ENCODE measurements around the gene MEIOSIN.

The MEIOSIN gene

DNA sequence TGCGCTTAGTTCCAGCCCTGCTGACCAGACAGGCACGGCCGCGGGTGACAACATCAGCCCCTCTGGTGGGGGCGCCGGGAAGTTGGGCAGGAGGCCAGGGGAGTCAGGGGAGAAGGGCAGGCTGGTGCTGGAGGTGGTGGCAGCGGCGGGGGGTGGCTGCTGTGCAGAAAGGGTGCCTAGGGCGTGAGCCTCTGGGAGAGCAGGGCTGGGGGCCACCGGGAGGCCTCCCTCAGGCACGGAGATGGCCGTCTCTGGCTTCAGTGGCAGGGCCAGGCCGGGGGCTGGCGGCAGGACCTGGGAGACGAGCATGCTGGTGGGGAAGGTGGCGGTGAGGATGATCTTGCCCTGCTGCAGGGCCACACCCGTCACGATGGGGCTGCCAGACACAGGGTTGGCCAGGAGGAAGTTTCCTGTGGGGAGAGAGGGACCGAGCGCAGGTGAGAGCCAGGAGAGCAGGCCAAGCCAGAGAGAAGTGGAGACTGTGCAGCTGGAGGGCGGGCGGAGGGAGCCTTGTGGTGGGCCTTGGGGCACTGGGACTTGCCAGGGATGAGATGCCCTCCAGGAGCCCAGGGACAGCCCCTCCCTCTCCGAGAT lies 32.6 kb downstream of the MEIOSIN start:
- no peak for DNase-seq (ENCODE audit: low read depth in 2 of 2)

DNA sequence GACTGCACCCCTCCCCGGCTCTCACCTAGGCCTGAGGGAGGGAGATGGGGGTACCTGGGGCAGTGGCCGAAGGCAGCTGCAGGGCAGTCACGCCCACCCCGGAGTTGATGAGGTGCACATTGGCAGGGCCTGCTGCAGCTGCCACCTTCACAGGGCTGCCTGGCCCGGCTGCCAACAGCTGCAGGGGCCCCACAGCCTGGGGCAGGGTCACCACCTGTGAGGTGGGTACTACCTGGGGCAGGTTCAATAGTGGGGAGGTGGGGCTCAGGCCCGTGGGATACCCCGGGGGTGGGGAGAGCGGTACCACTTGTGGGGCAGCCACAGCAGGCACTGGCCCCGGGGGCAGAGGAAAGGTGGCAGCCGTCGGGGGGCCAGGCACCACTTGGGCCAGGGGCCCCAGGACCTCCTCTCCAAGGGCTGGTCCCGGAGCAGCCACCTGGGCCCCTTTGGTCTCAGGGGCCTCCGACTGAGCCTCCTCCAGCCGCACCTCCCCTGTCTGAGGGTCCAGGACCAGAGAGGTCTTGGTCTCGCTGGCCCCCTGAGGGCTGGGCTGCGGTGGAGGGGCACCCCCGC lies 33.1 kb downstream of the MEIOSIN start:
- DNase-seq (ENCODE audit: low read depth in 2 of 2), result no peak

DNA sequence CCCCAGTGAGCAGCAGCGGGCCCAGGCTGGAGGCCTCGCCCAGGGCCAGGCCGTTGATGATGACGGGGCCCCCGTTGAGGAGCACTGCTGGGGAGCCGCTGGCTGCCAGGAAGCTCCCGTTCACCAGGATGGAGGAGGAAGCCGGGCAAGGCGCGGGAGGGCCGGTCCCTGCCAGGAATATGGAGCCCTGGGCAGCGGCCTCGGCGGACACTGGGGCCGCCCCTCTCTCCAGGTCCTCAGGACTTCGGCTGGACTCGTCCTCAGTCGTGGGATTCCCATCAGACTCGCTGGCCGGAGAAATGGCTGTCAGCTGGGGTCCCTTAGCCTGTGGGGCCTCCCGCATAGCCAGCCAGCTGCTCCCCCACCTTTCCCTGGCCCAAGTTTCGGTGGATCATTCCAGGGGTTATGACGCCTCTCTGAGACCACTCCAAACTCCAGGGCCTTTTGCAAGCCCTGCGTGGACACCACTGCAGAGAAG lies 33.7 kb downstream of the MEIOSIN start:
- DNase-seq (ENCODE audit: low read depth in 2 of 2), result no peak

DNA sequence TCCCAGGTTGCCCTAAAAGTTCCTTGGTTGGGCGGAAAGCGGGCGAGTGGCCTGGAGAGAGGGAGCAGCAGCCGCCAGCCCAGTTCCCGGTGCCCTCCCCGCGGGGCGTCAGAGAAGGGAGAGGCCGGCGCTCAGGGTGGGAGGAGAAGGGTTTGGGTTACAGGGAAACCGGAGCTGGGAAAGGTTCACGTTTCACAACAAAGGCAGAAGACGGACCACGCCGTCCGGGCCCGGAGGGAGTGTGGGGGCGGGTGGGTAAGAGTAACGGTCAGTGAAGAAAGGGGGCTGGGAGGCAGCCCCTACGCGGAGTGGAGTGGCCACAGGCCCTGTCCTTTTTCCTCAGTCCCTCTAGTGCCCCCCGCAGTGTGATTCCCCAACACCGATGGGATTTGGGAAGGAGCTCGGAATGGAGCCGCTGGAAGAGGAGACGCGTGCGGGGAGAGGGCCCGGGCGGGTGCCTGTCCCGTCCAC lies 34.2 kb downstream of the MEIOSIN start:
- peak in 1 of 2 experiments; percentile 43 for DNase-seq (ENCODE audit: low read depth in 2 of 2)

DNA sequence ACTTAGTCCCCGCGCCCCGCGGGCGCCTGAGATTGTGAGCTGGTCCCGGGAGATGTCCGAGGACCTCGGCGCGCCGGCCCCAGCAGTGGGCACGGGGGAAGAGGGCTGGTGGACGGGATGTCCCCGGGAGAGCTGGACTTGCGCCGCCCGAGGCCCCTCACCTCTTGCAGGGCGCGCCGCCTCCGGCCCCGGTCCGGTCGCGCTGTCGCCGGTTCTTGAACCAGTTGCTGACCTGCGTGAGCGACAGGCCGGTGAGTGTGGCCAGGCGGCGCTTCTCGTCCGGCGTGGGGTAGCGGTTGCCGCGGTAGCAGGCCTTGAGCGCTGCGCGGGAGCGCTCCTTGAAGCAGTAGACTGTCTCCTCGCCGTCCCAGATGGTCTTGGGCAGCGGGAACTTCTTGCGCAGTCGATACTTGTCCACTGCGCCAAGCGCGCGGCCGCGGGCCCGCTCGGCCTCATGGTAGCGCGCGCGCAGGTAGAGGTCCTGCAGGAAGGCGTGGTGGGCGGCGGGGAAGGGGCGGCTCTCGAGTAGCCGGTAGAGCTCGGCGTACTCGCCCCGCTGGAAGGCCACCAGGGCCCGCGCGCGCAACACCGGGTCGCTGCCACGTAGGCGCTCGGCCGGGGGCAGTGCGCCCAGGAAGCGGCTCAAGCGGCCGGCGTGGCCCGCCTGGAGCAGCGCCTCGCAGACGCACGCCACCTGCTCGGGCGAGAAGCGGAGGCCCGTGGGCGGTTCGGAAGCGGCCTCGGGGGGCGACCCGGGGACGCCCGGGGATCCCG lies 34.8 kb downstream of the MEIOSIN start:
- no peak for DNase-seq (ENCODE audit: low read depth in 2 of 2)

DNA sequence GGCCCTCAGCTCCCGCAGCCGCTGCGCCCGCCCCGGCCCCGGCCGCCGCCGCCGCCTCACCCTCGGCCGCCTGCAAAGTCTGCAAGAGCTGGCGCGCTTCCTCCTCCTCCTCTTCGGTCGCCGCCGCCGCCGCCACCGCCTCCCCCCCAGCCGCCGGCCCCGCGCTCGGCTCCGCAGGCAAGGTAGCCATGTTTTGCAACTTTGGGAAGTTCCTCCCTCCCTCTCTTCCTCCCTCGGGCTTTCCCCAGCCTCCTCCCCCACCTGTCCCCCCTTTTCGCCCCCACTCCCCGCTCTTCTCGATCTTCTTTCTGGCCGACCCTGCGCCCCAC lies 35.4 kb downstream of the MEIOSIN start:
- DNase-seq (ENCODE audit: low read depth in 2 of 2), result no peak

DNA sequence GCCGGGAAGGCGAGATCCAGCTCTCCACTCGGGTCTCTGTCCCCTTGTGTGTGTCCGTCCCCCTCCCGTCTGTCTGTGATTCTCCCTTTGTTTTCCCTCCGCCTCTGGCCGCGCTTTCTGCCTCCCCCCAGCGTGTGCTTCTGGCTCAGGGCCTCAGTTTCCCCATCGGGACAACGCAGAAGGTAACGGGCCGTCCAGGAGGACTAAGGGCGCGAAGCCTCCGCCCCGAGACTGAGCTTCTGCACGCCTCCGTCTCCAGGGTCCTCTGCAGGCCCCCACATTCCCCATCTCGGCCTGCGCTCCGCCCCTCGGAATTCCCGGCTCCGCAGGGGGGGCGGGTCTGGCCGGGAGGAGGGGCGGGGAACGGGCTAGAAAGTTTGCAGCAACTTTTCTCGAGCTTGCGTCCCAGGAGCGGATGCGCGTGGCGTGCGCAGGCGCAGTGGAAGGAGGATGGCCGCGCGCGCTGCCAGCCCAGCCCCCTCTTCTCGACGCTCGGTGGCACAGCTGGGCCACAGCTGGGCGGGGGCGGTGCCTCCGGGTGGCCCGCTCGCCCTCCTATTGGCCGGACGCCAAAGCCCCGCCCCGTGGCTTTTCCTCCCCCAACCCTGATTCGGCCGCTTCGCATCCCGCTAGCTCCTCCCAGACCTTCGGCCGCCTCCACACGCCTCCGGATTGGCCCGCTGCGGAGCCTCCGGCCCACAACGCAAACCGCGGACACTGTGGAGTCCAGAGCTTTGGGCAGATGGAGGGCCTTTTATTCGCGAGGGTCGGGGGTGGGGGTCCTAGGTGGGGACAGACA lies 35.9 kb downstream of the MEIOSIN start, which contains the start of gene SIX5:
Gene SIX5, minus strand, starts transcription at position 269 of the 799 bp plus-strand sequence. CDS start 408 bp downstream, outside the sequence.
- DNase-seq (ENCODE audit: low read depth in 2 of 2), result peak; percentile 97

DNA sequence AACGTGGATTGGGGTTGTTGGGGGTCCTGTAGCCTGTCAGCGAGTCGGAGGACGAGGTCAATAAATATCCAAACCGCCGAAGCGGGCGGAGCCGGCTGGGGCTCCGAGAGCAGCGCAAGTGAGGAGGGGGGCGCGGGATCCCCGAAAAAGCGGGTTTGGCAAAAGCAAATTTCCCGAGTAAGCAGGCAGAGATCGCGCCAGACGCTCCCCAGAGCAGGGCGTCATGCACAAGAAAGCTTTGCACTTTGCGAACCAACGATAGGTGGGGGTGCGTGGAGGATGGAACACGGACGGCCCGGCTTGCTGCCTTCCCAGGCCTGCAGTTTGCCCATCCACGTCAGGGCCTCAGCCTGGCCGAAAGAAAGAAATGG lies 36.6 kb downstream of the MEIOSIN start:
- DNase-seq (ENCODE audit: low read depth in 2 of 2), result no peak

DNA sequence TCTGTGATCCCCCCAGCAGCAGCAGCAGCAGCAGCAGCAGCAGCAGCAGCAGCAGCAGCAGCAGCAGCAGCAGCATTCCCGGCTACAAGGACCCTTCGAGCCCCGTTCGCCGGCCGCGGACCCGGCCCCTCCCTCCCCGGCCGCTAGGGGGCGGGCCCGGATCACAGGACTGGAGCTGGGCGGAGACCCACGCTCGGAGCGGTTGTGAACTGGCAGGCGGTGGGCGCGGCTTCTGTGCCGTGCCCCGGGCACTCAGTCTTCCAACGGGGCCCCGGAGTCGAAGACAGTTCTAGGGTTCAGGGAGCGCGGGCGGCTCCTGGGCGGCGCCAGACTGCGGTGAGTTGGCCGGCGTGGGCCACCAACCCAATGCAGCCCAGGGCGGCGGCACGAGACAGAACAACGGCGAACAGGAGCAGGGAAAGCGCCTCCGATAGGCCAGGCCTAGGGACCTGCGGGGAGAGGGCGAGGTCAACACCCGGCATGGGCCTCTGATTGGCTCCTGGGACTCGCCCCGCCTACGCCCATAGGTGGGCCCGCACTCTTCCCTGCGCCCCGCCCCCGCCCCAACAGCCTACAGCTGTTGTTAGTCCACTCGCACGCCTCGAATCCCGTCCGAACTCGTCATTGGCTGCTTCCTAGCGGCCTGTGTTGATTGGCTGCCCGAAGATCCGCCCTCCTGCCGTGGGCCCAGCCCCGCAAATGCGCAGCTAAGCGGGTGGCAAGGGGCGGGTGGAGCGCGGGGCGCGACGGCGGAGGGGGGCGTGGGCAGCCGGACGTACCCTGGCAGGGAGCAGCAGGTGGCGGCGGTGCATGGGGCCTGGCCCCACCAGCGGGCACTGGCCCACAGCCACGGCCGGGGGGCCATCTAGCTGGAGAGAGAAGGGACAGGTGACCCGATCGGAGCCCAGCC lies 37.2 kb downstream of the MEIOSIN start:
- DNase-seq (ENCODE audit: low read depth in 2 of 2), result peak; percentile 92 to 94

DNA sequence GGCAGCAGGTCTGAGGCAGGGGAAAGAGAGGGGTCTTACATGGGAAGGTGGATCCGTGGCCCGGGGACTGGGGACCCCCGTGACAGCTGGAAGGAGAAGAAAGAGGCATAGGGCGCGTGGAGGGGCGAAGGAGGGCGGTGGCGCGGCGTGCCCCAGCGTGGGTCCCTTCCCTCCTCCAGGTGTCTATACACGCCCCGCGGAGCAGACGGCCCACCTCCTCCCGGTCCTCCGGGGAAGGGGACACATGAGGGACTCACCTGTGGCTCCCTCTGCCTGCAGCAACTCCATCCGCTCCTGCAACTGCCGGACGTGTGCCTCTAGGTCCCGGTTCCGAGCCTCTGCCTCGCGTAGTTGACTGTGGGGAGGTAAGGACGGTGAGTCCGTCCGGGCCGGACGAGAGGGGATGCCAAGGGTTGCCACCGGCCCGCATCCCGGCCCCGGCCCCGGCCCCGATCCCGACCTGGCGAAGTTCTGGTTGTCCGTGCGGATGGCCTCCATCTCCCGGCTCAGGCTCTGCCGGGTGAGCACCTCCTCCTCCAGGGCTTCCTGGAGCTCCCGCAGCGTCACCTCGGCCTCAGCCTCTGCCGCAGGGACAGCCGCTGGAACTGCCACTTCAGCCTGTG lies 38.2 kb downstream of the MEIOSIN start:
- DNase-seq (ENCODE audit: low read depth in 2 of 2), result no peak

DNA sequence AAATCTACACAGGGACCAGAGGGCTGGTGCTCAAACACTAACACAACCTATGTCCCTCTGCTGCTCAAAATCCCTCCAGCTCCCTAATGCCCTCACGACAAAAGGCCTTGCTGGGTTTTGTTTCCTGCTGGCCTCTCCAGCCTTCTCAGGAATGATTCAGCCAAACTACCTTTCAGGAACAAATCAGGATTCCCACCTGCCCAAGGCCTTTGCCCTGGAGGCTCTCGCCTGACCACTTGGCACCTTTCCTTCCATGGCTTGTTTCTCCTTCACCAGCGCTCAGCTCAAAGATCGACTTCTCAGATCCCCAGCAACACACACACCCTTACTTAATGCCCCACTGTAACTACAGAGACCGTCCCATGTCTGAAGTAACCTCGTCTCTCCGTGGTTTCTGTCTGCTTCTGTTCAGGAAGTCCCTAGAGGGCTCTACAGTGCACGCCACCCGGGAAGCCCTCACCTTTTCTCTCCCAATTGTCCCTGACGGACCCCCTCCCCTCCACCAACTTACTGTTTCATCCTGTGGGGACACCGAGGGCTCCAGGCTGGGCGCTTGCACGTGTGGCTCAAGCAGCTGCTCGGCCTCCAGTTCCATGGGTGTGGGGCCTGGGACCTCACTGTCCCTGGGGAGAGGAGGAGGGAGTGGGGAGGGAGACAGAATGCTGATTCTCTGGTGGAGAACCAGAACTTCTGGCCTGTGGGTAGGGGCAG lies 39.0 kb downstream of the MEIOSIN start:
- no peak for DNase-seq (ENCODE audit: low read depth in 2 of 2)

DNA sequence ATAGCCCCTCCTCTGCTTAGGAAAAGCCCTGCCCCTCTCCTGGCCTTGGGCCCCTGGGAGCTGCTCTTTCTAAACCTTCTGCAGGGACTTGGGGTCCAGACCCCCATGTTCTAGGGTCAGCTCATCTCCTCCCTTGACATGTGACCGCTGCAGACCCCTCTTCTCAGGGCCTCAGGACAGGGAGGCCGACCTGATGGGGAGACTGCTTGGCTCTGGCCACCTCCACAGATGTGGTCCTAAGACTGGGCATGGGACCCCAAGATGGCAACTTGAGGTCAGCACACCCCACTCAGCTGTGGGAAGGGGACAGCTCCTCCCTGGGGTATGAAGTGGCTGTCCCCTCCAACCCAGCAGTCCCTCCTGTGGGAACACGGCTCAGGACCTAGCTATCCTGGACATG lies 39.7 kb downstream of the MEIOSIN start:
- no peak for DNase-seq (ENCODE audit: low read depth in 2 of 2)

DNA sequence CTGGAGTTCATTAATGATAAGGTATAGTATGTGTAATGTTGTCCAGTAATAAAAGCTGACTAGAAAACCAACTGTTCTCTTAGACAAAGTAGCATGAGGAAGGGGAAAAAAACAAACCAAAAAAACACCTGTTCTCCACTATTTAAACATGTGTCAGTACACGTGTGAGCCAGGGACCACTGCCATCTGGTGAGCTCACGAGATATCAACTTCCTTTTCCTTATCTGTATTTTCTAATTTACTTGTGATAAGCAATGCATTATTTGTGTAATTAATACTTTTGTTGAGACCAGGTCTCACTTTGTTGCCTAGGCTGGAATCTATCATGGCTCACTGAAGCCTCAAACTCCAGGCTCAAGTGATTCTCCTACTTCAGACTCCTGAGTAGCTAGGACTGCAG lies 40.1 kb downstream of the MEIOSIN start:
- DNase-seq (ENCODE audit: low read depth in 2 of 2), result no peak

DNA sequence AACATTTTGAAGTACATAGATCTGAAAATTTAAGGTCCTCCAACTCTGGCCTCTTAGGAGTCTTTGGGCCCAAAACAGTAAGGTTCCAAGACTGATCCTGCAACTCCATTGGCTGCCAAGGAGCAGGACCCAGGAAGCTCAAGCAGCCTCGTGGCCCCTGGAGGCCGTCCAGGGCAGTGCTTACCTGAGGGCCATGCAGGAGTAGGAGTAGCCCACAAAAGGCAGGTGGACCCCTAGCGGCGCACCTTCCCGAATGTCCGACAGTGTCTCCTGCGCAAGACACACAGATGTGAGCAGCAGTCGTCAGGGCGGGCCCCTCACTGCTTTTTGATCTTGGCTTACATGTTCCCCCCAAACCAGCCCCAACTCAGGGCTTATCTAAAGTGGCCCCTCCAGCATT lies 41.5 kb downstream of the MEIOSIN start:
- no peak for DNase-seq (ENCODE audit: low read depth in 2 of 2)

DNA sequence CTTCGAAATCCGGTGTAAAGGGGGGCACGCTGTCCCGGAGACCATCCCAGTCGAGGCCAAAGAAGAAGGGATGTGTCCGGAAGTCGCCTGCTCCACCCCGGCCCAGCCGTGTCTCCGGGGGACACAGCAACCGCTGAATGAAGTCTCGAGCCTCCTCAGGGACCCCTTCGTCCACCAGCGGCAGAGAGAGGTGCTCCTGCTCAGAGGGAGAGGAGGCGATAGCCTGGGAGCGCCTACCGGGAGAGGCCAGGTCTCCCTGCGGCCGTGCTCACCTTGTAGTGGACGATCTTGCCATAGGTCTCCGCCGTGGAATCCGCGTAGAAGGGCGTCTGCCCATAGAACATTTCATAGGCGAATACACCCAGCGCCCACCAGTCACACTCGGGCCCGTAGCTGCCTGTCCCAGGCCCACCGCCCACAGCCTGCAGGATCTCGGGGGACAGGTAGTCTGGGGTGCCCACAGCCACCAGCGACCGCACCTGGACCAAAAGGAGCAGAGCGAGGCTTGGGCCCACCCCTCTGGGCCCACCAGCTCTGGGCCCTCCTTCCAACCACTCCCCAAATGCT lies 44.2 kb downstream of the MEIOSIN start:
- DNase-seq (ENCODE audit: low read depth in 2 of 2), result no peak

DNA sequence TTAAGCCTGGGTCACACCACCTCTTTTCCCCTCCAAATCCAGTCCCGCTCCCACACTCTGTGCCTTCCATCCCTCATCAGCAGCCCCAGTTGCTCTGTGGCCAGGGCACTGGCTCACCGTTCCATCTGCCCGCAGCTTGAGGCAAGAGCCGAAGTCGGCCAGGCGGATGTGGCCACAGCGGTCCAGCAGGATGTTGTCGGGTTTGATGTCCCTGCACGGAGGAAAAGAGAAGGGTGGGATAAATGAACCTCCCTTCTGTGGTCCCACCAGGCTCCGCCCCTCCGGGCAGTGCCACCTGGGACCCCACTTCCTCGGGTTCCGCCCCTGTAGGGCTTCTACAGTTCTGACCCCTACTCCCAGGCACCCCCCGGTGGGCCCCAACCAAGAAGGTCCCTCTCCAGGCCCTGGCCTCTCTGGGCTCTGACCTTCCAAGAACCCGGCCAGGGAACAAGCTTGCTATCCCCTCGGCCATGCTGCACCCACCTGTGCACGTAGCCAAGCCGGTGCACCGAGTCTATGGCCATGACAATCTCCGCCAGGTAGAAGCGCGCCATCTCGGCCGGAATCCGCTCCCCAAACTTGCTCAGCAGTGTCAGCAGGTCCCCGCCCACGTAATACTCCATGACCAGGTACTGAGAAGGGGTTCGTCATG lies 44.9 kb downstream of the MEIOSIN start:
- DNase-seq (ENCODE audit: low read depth in 2 of 2), result no peak

DNA sequence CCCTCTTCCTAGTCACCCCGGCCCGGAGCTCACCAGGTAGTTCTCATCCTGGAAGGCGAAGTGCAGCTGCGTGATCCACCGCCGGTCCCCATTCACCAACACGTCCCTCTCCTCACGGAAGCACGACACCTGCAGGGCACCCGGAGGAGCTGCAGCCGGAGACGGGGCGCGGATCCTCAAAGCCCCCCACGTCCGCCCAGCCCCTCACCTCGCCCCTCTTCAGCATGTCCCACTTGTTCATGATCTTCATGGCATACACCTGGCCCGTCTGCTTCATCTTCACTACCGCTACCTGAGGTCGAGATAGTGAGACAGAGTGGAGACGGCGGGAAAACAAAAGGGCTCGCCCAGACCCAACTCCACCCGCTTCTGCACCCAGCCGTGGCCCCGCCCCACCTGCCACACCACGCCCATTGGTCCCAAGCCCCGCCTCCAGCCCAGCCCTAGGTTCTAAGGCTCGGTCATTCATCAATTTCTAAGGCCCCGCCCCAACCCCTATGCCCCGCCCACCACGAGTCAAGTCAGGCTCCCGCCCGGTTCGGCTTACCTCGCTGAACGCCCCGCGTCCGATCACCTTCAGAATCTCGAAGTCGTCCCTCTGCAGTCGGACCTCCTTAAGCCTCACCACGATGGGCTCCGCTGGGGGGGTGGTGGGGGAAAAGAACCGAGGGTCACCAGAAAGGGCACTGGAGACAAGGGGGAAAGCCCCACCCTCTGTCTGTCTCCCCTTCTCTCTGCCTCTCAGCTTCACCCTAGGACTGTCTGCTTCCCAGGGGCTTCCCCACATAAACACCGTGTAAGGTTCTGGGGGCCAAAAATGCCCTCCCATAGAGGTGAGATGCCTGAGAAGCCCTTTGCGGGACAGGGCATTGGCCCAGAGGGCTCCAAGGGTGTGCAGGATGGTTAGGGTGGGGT lies 46.2 kb downstream of the MEIOSIN start:
- peak in 1 of 2 experiments; percentile 28 for DNase-seq (ENCODE audit: low read depth in 2 of 2)

DNA sequence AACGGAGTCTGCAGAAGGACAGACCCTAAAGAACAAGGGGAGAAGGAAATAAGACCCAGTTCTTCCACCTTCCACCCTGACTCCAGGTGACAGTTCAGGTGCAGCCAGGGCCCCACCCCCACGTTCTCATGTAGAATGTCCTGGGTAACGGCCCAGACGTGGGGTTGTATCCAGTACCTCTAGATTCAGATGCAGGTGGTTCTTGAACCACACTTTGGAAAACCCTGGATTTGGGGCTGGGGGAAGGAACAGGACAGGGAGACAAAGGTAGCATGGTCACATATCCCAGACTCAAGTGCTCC lies 46.9 kb downstream of the MEIOSIN start:
- no peak for DNase-seq (ENCODE audit: low read depth in 2 of 2)
